ENCODE measurements around the gene PLRG1. TPM values are rescaled to one million over a fixed set of nuclear protein-coding genes. Genes with fewer than 3 reads are reported as not detected.

PLRG1 gene
- polyA plus RNA-seq, 1 donor (not counting 4 experiments of a cell fraction or from before 2014, with no cell fraction given), result 132 TPM

DNA sequence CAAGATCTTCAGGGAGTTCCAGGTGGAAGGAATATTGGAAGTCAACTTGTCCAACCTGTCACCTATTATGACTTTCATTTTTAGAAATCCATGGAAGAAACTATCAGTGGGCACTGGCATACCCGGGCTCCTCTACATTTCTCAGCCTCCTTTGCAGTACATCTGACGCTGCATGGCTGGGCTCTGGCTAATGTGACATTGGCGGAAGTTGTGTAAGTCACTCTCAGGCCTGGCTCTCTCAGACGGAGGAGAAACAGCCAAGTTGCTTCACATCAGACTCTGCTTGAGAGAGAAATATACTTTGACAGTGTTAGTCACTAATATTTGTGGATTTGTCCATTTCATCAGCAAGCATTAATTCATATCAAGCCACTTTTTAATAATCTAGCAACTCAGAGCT lies 63.1 kb downstream of the PLRG1 start:
- H3K4me1 ChIP-seq (ENCODE audit: control insufficient read depth, extremely low read depth, insufficient read depth, low read length), result peaks cover 4% of the 10 kb centered on the region
- H3K27me3 ChIP-seq (ENCODE audit: control insufficient read depth, extremely low read depth, insufficient read depth, low read length), result peaks cover 33% of the 10 kb centered on the region

DNA sequence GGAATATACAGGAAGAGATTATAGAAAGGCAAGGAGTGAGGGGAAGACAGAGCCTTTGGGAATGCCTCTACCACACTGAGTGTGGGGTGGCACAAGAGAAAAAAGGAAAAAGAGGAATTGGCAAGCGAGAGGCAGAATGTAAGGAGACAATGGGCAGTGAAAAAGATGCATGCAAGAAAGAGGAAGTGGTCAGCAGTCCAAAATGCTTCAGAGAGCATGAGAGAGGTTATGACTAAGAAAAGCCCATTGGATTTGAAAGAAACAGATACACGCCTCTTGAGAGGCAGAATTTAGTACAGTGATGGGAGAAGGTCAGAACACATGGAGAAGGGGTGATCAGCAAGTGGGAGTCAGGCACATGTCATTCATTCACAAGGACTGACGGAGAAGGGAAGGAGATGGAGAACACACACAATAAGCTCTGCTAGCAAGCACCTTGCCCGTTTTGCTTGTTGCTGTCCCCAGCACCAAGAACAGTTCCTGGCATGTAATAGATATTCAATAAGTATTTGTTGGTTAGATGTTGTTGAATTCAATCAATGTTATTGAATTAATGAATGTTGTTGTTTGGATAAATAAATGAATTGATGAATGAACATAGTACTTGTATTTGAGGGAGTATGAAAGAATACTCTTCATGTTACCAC lies 65.0 kb downstream of the PLRG1 start:
- H3K79me2 ChIP-seq (ENCODE audit: control insufficient read depth, insufficient read depth, low read length), result no peaks in the 10 kb centered on the region
- H3K27ac ChIP-seq (ENCODE audit: control insufficient read depth, insufficient read depth, low read length), result no peak overlapping the region
- no peak overlapping the region for H3K9ac ChIP-seq (ENCODE audit: control insufficient read depth, extremely low read depth, insufficient read depth, low read length)
- dilution Hi-C loops (cut with MboI; ENCODE audit: extremely low pct_ligation_motif_present, low sequenced_read_pairs), result no loop called here
- H3K4me2 ChIP-seq (ENCODE audit: control insufficient read depth, extremely low read depth, insufficient read depth, low read depth, low read length), result no peak overlapping the region
- no peaks in the 10 kb centered on the region for H3K4me1 ChIP-seq (ENCODE audit: control insufficient read depth, extremely low read depth, insufficient read depth, low read length)
- DNase-seq (ENCODE audit: low read depth, low spot score) (no peak), FAIRE-seq (no peak)
- no peak overlapping the region for H3K4me3 ChIP-seq (ENCODE audit: control insufficient read depth in 2 of 3, extremely low read depth in 1 of 3, insufficient read depth in 2 of 3, low read depth in 1 of 3, low read length in 3 of 3)
- H3K27me3 ChIP-seq (ENCODE audit: control insufficient read depth, extremely low read depth, insufficient read depth, low read length), result peaks cover 16% of the 10 kb centered on the region
- H3K36me3 ChIP-seq (ENCODE audit: control insufficient read depth in 2 of 2, extremely low read depth in 1 of 2, insufficient read depth in 2 of 2, low read length in 2 of 2), result no peaks in the 10 kb centered on the region
- no peak overlapping the region for H2AFZ ChIP-seq (ENCODE audit: control insufficient read depth, low read length)
- H3K9me3 ChIP-seq (ENCODE audit: control insufficient read depth, low read depth, low read length), result no peaks in the 10 kb centered on the region
- H3K9me1 ChIP-seq (ENCODE audit: control insufficient read depth, extremely low read depth, insufficient read depth, low read length), result no peaks in the 10 kb centered on the region
- H4K20me1 ChIP-seq (ENCODE audit: control insufficient read depth, extremely low read depth, insufficient read depth, low read length), result no peaks in the 10 kb centered on the region
- no peak for TF ChIP-seq EZH2 (IDR thresholded peaks at IDR 0.05; ENCODE audit: low read length)
- TF ChIP-seq, protein P1, sequence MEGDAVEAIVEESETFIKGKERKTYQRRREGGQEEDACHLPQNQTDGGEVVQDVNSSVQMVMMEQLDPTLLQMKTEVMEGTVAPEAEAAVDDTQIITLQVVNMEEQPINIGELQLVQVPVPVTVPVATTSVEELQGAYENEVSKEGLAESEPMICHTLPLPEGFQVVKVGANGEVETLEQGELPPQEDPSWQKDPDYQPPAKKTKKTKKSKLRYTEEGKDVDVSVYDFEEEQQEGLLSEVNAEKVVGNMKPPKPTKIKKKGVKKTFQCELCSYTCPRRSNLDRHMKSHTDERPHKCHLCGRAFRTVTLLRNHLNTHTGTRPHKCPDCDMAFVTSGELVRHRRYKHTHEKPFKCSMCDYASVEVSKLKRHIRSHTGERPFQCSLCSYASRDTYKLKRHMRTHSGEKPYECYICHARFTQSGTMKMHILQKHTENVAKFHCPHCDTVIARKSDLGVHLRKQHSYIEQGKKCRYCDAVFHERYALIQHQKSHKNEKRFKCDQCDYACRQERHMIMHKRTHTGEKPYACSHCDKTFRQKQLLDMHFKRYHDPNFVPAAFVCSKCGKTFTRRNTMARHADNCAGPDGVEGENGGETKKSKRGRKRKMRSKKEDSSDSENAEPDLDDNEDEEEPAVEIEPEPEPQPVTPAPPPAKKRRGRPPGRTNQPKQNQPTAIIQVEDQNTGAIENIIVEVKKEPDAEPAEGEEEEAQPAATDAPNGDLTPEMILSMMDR (optimal IDR thresholded peaks at IDR 0.05 in 1 of 3, IDR thresholded peaks at IDR 0.05 in 1 of 3, conservative IDR thresholded peaks at IDR 0.05 in 1 of 3; ENCODE audit: extremely low read depth in 1 of 3, insufficient read depth in 2 of 3, low read length in 3 of 3), result no peak

More for the DNA sequence above, 63.1 kb downstream of the PLRG1 start:
- FAIRE-seq (no peak), DNase-seq (ENCODE audit: low read depth, low spot score) (no peak)
- no peaks in the 10 kb centered on the region for H3K9me3 ChIP-seq (ENCODE audit: control insufficient read depth, low read depth, low read length)
- H3K79me2 ChIP-seq (ENCODE audit: control insufficient read depth, insufficient read depth, low read length), result no peaks in the 10 kb centered on the region
- H2AFZ ChIP-seq (ENCODE audit: control insufficient read depth, low read length), result no peak overlapping the region
- H3K9ac ChIP-seq (ENCODE audit: control insufficient read depth, extremely low read depth, insufficient read depth, low read length), result no peak overlapping the region
- dilution Hi-C loops (cut with MboI; ENCODE audit: extremely low pct_ligation_motif_present, low sequenced_read_pairs), result no loop called here
- no peak for TF ChIP-seq EZH2 (IDR thresholded peaks at IDR 0.05; ENCODE audit: low read length)
- TF ChIP-seq, protein P1 (optimal IDR thresholded peaks at IDR 0.05 in 1 of 3, IDR thresholded peaks at IDR 0.05 in 1 of 3, conservative IDR thresholded peaks at IDR 0.05 in 1 of 3; ENCODE audit: extremely low read depth in 1 of 3, insufficient read depth in 2 of 3, low read length in 3 of 3), result no peak
- no peak overlapping the region for H3K27ac ChIP-seq (ENCODE audit: control insufficient read depth, insufficient read depth, low read length)
- H3K9me1 ChIP-seq (ENCODE audit: control insufficient read depth, extremely low read depth, insufficient read depth, low read length), result no peaks in the 10 kb centered on the region
- no peak overlapping the region for H3K4me3 ChIP-seq (ENCODE audit: control insufficient read depth in 2 of 3, extremely low read depth in 1 of 3, insufficient read depth in 2 of 3, low read depth in 1 of 3, low read length in 3 of 3)
- H4K20me1 ChIP-seq (ENCODE audit: control insufficient read depth, extremely low read depth, insufficient read depth, low read length), result no peaks in the 10 kb centered on the region
- H3K4me2 ChIP-seq (ENCODE audit: control insufficient read depth, extremely low read depth, insufficient read depth, low read depth, low read length), result no peak overlapping the region
- no peaks in the 10 kb centered on the region for H3K36me3 ChIP-seq (ENCODE audit: control insufficient read depth in 2 of 2, extremely low read depth in 1 of 2, insufficient read depth in 2 of 2, low read length in 2 of 2)

Small RNAs within 50 kb of the gene (small RNA-seq; reads per million reads assigned to genes)
- 0 reads per million in 3 experiments for gene RNU6-1285P (ENCODE audit: insufficient read length in 3 of 3, low read depth in 3 of 3, low replicate concordance in 1 of 3)

Other genes with a start within 250 kb of the PLRG1 start
- 0.01 TPM in 2 of 3 replicates, not detected in the other for gene DCHS2, start 58.6 kb downstream of the PLRG1 start, polyA plus RNA-seq
- not detected in 3 replicates for gene FGB, start 12.6 kb upstream of the PLRG1 start, polyA plus RNA-seq
- gene FGA, start 40.3 kb upstream of the PLRG1 start, polyA plus RNA-seq, result not detected in 3 replicates
- 0.08 to 0.18 TPM (median 0.17 TPM) in 3 replicates for gene FGG, start 62.3 kb upstream of the PLRG1 start, polyA plus RNA-seq
- 1.4 to 2.3 TPM (median 1.9 TPM) in 3 replicates for gene LRAT, start 193.6 kb upstream of the PLRG1 start, polyA plus RNA-seq
- gene RBM46, start 230.9 kb upstream of the PLRG1 start, polyA plus RNA-seq, result 0.02 to 0.04 TPM (median 0.04 TPM) in 3 replicates